Lower leg skin (tissue), 4 donors: ENCODE measurements around the gene ENTPD6. TPM values are rescaled to one million over a fixed set of nuclear protein-coding genes. Genes with fewer than 3 reads are reported as not detected.
"Not testable (repeated sequence)": the region's sequence is repeated elsewhere in the genome, so short reads cannot be mapped to it uniquely, and the experiment has no call there.

Experiments used
- DNase-seq, 2 donors: peaks; one replicate each; pipeline ENCODE4 v3.0.0-alpha.2; 2019; ENCODE audit warnings: low spot score in 2 of 2
- H3K4me3 ChIP-seq: fragments of 200-600 bp; sonication (generic); 2 replicates; pipeline ENCODE4 v1.5.1; 2017; ENCODE audit warnings: mild to moderate bottlenecking, low read depth; ENCODE audit not compliant: poor library complexity, severe bottlenecking
- POLR2A ChIP-seq, 2 donors: fragments of 450-650 bp; IDR thresholded peaks; one replicate each; pipeline ENCODE4 v1.6.1; 2016 to 2017; ENCODE audit warnings: antibody characterized with exemption in 2 of 2, mild to moderate bottlenecking in 1 of 2, moderate library complexity in 1 of 2
- WGBS, 2 donors: methylation state at CpG; one replicate each; pipeline ENCODE4 v1.1.5; 2018; 5-methylcytosine and 5-hydroxymethylcytosine counted together
- intact Hi-C: fragments of 100-400 bp; cut with DNase I; formaldehyde crosslinking; loops from one replicate; pipeline ENCODE4 v1.15.0; 2023; ENCODE audit warnings: low total_unique reads
- total RNA-seq, 4 donors: library from RNA; depleted of rRNA; stranded (reverse); fragments of >200 nt; gene quantifications; one replicate each; pipeline ENCODE4 v1.1.0, GENCODE V29; 2016
- TF ChIP-seq, protein P1 (sequence below), 3 donors: fragments of 450-650 bp; IDR thresholded peaks; one replicate each; pipeline ENCODE4 v1.5.1; 2016; ENCODE audit warnings: antibody characterized with exemption in 3 of 3, mild to moderate bottlenecking in 3 of 3, moderate library complexity in 2 of 3

Gene ENTPD6
- total RNA-seq, 4 donors from 2014 or later: 37.5 to 59.7 (median 43.0) TPM

DNA sequence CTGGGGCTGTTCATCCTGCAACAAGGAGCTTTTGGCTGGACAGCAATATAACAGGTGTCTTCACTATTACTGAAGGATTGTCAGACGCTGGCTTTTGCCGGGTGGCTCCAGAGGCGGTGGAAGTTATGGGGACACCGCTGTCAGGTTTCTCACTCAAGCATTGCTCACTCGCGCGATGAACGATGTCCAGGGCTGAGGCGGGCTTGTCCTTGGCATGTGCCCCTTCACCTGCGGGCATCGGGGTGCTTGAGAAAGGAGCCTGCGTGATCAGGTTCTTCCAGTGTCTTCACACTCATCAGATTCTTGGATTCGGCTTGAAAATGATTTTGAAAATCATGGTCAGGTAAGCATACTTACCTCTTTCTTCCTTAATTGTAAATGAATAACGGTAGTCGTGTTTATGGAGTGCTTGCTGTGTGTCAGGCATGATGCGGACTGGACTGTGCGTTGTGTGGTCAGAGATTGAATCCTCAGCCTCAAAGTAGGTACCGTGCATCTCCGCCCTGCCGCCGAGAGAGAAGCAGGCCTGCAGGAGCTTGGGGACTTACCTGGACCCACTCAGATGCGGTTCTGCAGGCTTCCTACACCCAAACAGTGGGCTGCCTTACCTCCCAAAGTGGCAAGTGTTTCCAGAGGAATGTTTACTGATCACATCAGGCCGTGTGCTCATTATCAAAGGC, 34.1 kb downstream of the ENTPD6 start:
- TF ChIP-seq, protein P1, sequence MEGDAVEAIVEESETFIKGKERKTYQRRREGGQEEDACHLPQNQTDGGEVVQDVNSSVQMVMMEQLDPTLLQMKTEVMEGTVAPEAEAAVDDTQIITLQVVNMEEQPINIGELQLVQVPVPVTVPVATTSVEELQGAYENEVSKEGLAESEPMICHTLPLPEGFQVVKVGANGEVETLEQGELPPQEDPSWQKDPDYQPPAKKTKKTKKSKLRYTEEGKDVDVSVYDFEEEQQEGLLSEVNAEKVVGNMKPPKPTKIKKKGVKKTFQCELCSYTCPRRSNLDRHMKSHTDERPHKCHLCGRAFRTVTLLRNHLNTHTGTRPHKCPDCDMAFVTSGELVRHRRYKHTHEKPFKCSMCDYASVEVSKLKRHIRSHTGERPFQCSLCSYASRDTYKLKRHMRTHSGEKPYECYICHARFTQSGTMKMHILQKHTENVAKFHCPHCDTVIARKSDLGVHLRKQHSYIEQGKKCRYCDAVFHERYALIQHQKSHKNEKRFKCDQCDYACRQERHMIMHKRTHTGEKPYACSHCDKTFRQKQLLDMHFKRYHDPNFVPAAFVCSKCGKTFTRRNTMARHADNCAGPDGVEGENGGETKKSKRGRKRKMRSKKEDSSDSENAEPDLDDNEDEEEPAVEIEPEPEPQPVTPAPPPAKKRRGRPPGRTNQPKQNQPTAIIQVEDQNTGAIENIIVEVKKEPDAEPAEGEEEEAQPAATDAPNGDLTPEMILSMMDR (IDR thresholded peaks at IDR 0.05): no peak
- no peak for TF ChIP-seq POLR2A (IDR thresholded peaks at IDR 0.05)
- intact Hi-C loops: no loop called here
- WGBS, 2 donors: 81 to 86% methylated on average over 23 of the region's 23 CpGs
- no peak for DNase-seq
- H3K4me3 ChIP-seq: no peak overlapping the region

DNA sequence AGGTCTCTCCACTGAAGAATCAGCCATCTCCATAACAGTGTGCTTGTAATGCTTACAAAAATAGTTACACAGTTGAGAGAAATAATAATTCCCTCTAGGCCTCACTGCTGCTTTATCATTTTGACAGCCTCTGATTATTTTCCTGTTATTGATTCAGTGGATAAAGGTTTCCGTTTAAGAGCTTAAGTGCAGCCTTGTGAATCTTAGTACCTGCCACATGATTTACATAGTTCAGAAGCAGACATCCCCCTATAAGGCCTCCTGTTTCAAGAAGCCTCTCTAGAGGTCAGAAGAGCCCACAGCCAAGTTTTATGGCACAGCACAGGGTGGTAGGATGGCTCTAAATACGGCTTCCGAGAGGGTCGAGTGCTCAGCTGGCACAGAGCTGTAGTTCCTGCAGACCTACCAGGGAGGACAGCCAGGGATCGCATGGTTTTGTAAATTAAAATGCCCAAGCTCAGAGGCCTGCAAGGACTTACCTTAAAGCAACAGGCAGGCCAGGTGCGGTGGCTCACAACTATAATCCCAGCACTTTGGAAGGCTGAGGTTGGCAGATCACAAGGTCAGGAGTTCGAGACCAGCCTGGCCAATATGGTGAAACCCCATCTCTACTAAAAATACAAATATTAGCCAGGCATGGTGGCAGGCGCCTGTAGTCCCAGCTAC, 34.8 kb downstream of the ENTPD6 start:
- intact Hi-C loops: no loop called here
- no peak for DNase-seq
- H3K4me3 ChIP-seq: no peak overlapping the region
- 75 to 78% methylated on average over 7 to 8 of the region's 8 CpGs for WGBS, 2 donors
- no peak for TF ChIP-seq POLR2A (IDR thresholded peaks at IDR 0.05)
- TF ChIP-seq, protein P1 (IDR thresholded peaks at IDR 0.05): no peak

DNA sequence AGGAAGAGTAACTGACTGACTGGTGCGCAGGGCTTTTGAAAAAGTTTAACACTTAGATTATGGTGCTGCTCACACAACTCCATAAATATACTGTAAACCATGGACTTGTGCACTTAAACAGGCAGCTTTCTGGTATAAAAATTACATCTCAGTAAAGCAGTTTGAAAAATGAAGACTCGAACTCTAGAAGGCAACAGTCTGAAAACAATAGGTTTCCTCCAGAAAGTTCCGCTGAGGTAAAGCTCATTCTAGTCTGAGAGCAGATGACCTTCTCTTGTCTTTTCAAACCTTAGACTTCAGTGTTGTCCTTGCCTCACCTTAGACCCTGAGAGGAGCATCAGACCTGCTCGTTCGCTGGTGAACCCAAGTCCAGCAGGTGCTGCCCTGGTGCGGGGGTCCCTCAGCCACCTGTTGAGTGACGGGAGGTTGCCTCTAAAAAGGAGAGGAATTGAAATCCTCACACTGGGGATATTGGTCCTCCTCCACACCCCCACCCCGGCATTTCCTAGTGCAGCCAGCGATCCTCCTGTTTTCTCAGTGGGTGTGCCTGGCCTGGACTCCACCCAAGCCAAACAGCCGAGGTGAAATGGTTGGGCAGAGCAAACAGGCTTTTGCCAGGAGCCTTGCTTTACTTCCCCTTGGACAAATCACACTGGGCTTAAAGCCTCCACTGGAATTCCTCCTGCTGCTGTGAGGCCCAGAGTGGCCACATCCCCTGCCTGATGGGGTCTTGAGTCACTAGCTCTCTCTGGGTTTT, 37.7 kb downstream of the ENTPD6 start:
- no peak overlapping the region for H3K4me3 ChIP-seq
- WGBS, 2 donors: 61 to 67% methylated on average over 10 of the region's 10 CpGs
- intact Hi-C loops: no loop called here
- DNase-seq: peak in 1 of 2 donors; percentile 66
- no peak for TF ChIP-seq POLR2A (IDR thresholded peaks at IDR 0.05)
- TF ChIP-seq, protein P1 (IDR thresholded peaks at IDR 0.05): no peak

DNA sequence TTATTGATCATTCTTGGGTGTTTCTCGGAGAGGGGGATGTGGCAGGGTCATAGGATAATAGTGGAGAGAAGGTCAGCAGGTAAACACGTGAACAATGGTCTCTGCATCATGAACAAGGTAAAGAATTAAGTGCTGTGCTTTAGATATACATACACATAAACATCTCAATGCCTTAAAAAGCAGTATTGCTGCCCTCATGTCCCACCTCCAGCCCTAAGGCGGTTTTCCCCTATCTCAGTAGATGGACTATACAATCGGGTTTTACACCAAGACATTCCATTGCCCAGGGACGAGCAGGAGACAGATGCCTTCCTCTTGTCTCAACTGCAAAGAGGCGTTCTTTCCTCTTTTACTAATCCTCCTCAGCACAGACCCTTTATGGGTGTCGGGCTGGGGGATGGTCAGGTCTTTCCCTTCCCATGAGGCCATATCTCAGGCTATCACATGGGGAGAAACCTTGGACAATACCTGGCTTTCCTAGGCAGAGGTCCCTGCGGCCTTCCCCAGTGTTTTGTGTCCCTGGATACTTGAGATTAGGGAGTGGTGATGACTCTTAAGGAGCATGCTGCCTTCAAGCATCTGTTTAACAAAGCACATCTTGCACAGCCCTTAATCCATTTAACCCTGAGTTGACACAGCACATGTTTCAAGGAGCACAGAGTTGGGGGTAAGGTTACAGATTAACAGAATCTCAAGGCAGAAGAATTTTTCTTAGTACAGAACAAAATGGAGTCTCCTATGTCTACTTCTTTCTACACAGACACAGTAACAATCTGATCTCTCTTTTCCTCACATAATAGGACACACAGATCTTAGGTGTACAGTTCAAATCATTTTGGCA, 38.7 kb downstream of the ENTPD6 start:
- 64 to 68% methylated on average over 8 of the region's 8 CpGs for WGBS, 2 donors
- H3K4me3 ChIP-seq, intact Hi-C loops, DNase-seq: not testable (repeated sequence)

DNA sequence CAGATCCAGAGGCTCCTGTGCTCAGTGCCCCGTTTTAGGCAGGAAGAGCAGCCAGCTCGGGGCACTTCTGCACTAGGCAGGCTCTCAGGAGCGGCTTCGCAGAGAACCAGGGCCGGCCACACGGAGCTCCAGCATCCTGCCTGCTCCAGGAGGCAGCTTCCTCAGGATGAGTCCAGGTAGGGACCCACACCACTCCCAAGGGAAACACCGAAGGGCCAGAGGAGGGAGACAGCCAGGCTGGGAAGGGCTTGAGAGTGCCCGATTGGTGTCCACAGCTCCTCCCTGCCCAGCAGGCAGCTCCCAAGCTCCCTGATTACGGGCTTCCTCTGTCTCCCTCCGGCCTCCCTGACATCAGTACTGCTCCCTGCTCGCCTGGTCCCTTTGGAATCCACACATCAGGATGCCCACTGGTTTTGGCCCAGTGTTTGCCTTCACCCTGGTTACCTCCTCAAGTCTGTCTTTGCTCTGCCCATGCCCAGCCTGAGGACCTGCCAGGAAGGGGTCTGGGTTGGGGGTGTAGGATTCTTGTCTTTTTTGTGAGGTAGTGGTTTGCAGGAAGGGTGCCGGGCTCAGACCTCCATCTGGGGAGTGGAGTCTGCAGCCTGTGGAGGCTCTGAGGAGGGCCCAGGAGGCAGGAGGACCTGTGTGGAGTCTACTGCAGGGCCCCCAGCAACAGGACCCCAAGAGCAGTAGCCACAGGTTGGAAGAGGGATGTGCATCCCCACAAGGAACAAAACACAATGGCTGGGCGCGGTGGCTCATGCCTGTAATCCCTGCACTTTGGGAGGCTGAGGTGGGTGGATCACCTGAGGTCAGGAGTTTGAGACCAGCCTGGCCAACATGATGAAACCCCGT, 41.2 kb downstream of the ENTPD6 start:
- H3K4me3 ChIP-seq: no peak overlapping the region
- intact Hi-C loops: no loop called here
- TF ChIP-seq POLR2A (IDR thresholded peaks at IDR 0.05): no peak
- TF ChIP-seq, protein P1 (IDR thresholded peaks at IDR 0.05): no peak
- WGBS, 2 donors: 78 to 80% methylated on average over 14 to 15 of the region's 15 CpGs
- no peak for DNase-seq
